ENCODE results near the gene RBP7.
"Not testable (repeated sequence)": the region's sequence is repeated elsewhere in the genome, so short reads cannot be mapped to it uniquely, and the experiment has no call there.

The RBP7 gene

GRCh38 chr1:10028956-10029500 lies 32.0 kb downstream of the RBP7 start:
- in situ Hi-C loops (cut with MboI; ENCODE audit: low sequenced_read_pairs): not testable (repeated sequence)

DNA sequence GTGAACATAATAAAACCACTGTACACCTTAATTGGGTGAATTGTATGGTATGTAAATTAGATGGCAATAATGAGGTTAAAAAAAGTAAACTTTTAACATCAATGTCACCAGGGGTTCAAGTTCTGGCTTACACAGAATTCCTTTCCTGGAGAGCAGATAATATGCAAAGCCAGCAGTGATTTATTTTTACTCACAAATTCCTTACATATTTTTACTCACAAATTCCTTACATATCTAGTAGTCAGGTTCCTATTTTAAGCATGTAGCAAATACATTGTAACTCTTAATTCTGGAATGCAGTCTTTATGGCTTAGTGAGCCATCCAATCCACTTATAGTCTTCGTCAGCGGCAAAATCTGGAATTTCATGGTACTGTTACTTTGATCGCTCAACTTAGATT lies 34.4 kb downstream of the RBP7 start:
- in situ Hi-C loops (cut with MboI; ENCODE audit: low sequenced_read_pairs): no loop called here

GRCh38 chr1:10032590-10033358 lies 35.7 kb downstream of the RBP7 start, which contains the start of gene UBE4B:
Gene UBE4B, plus strand, starts transcription at chr1:10032958. Its CDS starts 713 bp downstream, at chr1:10033671.
- in situ Hi-C loops (cut with MboI; ENCODE audit: low sequenced_read_pairs): no loop called here

GRCh38 chr1:10033359-10033845 lies 36.4 kb downstream of the RBP7 start:
- in situ Hi-C loops (cut with MboI; ENCODE audit: low sequenced_read_pairs): no loop called here

DNA sequence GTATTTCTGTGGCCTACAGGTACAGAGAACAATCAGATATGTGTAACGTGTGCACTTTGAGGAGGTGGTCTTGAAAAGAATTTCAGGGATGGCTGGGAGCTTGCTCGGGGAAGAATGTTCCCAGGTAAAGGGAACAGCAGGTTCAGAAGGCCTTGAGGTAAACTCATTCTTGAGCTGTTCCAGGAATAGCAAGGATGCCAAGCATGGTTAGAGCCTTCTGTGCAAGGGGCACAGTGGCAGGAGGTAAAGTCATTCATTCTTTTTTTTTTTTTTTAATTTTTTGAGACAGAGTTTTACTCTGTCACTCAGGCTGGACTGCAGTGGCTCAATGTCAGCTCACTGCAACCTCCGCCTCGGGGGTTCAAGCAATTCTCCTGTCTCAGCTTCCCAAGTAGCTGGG lies 45.7 kb downstream of the RBP7 start:
- in situ Hi-C loops (cut with MboI; ENCODE audit: low sequenced_read_pairs): no loop called here

GRCh38 chr1:10045480-10046355 lies 48.7 kb downstream of the RBP7 start:
- in situ Hi-C loops (cut with MboI; ENCODE audit: low sequenced_read_pairs): no loop called here

DNA sequence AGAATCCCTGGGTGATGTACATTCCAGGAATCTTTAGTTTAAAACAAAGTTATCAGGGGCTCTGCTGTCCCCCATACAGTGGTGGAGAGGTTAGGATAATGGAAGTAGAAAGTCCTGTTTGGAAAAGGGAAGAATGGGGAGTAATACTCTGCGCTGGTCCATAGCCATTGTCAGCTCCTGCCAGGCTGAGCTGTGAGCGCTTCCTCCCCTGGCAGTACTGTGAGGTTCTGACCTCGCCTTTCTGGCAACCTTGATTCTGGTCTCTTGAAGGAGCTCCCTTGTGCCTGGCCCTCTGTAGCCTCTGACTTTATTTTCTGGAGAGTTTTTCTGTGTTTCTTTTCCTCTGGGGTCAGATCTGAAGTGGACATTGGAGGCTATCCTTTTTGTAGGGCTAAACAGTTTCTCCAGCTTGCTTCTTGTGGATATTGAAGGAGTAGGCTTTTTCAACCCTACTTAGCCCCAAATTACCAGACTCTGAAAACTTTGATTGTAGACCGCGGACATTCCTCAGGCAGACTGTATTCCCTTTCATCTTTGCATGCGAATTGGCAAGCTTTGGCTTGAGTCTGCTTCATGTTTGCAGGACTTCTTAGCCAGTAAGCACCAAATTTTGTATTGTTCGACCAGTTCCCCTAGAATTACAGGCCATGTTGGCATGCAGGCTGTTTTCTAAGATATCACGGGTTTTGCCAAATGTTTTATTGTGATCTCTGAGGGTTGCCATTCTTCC lies 49.5 kb downstream of the RBP7 start:
- in situ Hi-C loops (cut with MboI; ENCODE audit: low sequenced_read_pairs): no loop called here

DNA sequence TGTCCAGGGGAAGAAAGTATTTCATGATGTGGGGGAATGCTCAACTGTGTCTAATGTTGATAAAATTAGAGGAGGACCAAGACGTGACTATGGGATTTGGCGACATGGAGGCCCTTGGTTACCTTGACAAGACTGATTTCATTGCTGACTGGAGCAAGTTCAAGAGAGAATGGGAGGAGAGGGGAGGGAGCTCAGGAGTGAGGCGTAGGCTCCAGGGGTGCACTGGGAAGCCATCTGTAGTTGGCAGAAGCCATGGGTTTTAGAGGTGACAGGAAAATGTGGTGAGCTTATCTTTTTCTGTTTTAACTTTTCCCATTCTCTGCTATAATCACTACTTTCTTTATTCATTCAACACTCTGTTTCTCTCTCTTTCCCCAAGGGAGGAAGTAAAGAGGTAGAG lies 51.6 kb downstream of the RBP7 start:
- in situ Hi-C loops (cut with MboI; ENCODE audit: low sequenced_read_pairs): no loop called here

GRCh38 chr1:10050611-10051010 lies 53.6 kb downstream of the RBP7 start:
- in situ Hi-C loops (cut with MboI; ENCODE audit: low sequenced_read_pairs): no loop called here

GRCh38 chr1:10051656-10052055 lies 54.6 kb downstream of the RBP7 start:
- in situ Hi-C loops (cut with MboI; ENCODE audit: low sequenced_read_pairs): no loop called here

- in situ Hi-C loops (cut with MboI; ENCODE audit: low sequenced_read_pairs): no loop called here
Observed at GRCh38 chr1:10052347-10052746, 55.3 kb downstream of the RBP7 start.

DNA sequence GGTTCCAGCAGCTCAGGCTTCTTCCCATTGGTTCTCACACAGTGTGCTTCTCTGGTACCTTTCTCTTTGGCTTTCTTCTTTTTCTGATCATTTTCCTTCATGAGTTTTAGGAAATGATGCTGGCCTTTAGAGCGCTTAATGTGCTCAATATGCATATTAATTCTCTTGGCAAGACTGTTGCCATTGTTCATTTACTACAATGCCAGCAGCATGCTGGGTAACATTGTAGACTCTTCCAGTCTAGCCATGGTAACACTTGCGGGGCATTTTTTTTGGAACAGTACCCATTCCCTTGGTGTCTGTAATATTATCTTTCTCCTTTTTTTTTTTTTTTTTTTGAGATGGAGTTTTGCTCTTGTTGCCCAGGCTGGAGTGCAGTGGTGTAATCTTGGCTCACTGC lies 57.4 kb downstream of the RBP7 start:
- in situ Hi-C loops (cut with MboI; ENCODE audit: low sequenced_read_pairs): no loop called here

DNA sequence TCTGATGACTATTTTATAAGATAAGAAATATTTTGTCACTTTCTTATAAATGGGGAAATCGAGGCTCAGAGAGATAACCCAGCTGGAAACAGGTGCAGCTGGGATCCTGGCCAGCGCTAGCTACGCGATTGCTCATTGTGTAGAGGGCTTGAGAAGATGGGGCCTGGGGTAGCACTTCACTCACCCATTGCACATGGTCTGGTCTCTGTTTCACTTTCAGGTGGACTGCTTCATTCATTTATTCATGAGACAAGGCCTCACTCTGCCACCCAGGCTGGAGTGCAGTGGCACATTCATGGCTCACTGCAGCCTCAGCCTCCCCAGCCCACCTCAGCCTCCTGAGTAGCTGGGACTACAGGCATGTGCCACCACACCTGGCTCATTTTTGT lies 59.6 kb downstream of the RBP7 start:
- in situ Hi-C loops (cut with MboI; ENCODE audit: low sequenced_read_pairs): no loop called here

- in situ Hi-C loops (cut with MboI; ENCODE audit: low sequenced_read_pairs): no loop called here
Observed at GRCh38 chr1:10057343-10057742, 60.3 kb downstream of the RBP7 start.

GRCh38 chr1:10057796-10058195 lies 60.8 kb downstream of the RBP7 start:
- in situ Hi-C loops (cut with MboI; ENCODE audit: low sequenced_read_pairs): no loop called here

DNA sequence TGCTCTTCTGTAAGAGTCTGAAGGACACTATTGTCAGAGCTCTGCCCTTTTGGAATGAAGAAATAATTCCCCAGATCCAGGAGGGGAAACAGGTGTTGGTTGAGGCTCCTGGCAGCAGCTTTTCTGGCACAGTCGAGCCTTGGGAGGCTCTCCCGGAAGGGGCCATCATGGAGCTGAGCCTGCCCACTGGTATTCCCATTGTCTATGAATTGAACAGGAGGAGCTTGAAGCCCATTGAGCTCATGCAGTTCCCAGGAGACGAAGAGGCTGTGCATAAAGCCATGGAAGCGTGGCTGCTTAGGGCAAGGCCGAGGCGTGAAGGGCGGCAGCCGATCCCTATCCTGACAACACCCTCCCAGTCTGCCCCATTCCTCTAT lies 62.3 kb downstream of the RBP7 start:
- in situ Hi-C loops (cut with MboI; ENCODE audit: low sequenced_read_pairs): no loop called here

GRCh38 chr1:10060311-10061100 lies 63.5 kb downstream of the RBP7 start:
- in situ Hi-C loops (cut with MboI; ENCODE audit: low sequenced_read_pairs): no loop called here

- in situ Hi-C loops (cut with MboI; ENCODE audit: low sequenced_read_pairs): no loop called here
Observed at GRCh38 chr1:10061276-10061675, 64.2 kb downstream of the RBP7 start.

DNA sequence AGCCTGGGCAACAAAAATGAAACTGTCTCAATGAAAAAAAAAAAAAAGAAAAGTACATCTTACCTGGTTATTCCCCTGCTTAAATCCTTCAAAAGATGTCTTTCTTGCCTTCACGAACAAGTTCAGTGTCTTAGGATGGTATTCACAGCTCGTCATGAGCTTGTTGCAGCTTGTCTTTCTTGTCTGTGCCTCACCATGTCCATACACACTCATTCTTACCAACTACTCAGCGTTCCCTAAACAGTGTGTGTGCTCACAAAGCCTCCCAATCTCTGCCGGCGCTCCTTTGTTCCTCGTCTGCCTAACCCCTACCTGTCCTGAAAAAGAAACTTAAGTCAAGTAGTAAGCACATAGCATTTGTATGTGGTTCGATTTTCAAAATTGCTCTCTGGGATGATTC lies 66.8 kb downstream of the RBP7 start:
- in situ Hi-C loops (cut with MboI; ENCODE audit: low sequenced_read_pairs): no loop called here

All from HL-60/S4 (cell line).